Fibroblast of lung (primary cell): ENCODE measurements around the gene DNAJC28. TPM values are rescaled to one million over a fixed set of nuclear protein-coding genes. Genes with fewer than 3 reads are reported as not detected.

Source experiments
- DNase-seq, 2 donors: peaks; one replicate each; pipeline versions ENCODE4 v3.0.0 to v3.0.0-alpha.2; 2010; ENCODE audit warnings: low read depth in 2 of 2
- H2AFZ ChIP-seq: 2 replicates; pipeline ENCODE4 v1.5.1; 2012; ENCODE audit warnings: low read length, control low read depth, inconsistent platforms
- H3K27ac ChIP-seq: 2 replicates; pipeline ENCODE4 v1.5.1; 2011; ENCODE audit warnings: low read length, control low read depth; ENCODE audit not compliant: insufficient read depth
- H3K27me3 ChIP-seq: 2 replicates; pipeline ENCODE4 v1.5.1; 2011; ENCODE audit warnings: mild to moderate bottlenecking, low read length; ENCODE audit not compliant: control insufficient read depth, insufficient read depth
- H3K36me3 ChIP-seq: 2 replicates; pipeline ENCODE4 v1.5.1; 2011; ENCODE audit warnings: low read length; ENCODE audit not compliant: control insufficient read depth, insufficient read depth
- H3K4me1 ChIP-seq: 2 replicates; pipeline ENCODE4 v1.5.1; 2011; ENCODE audit warnings: low read length; ENCODE audit not compliant: control insufficient read depth, insufficient read depth; ENCODE audit errors: extremely low read depth
- H3K4me2 ChIP-seq: 2 replicates; pipeline ENCODE4 v1.5.1; 2011; ENCODE audit warnings: low read length, control low read depth; ENCODE audit not compliant: insufficient read depth; ENCODE audit errors: extremely low read depth
- H3K4me3 ChIP-seq, 4 experiments: fragments of 200-600 bp in 1 of 4; sonication (generic) in 1 of 4; replicated peaks in 1 of 4; 2 replicates each; pipeline ENCODE4 v1.5.1; 2011 to 2016; ENCODE audit warnings: low read length in 4 of 4, low read depth in 3 of 4, mild to moderate bottlenecking in 3 of 4, control low read depth in 2 of 4, inconsistent platforms in 1 of 4, mixed read lengths in 1 of 4; ENCODE audit not compliant: insufficient read depth in 1 of 4; ENCODE audit errors: control extremely low read depth in 1 of 4
- H3K79me2 ChIP-seq: 2 replicates; pipeline ENCODE4 v1.5.1; 2012; ENCODE audit warnings: mild to moderate bottlenecking, low read length, inconsistent platforms; ENCODE audit not compliant: control insufficient read depth, insufficient read depth
- H3K9ac ChIP-seq: 2 replicates; pipeline ENCODE4 v1.5.1; 2011; ENCODE audit warnings: mild to moderate bottlenecking, low read length, control low read depth; ENCODE audit not compliant: insufficient read depth
- H3K9me3 ChIP-seq: 2 replicates; pipeline ENCODE4 v1.5.1; 2012; ENCODE audit warnings: low read depth, low read length; ENCODE audit not compliant: control insufficient read depth, insufficient read depth
- H4K20me1 ChIP-seq: 2 replicates; pipeline ENCODE4 v1.5.1; 2011; ENCODE audit warnings: low read length; ENCODE audit not compliant: control insufficient read depth, insufficient read depth; ENCODE audit errors: extremely low read depth
- EZH2 ChIP-seq: IDR thresholded peaks from 2 replicates; pipeline ENCODE4 v1.5.1; 2012; ENCODE audit warnings: low read length, control low read depth, mild to moderate bottlenecking; ENCODE audit errors: missing control alignments
- polyA plus RNA-seq, 2 donors: library from polyadenylated mRNA; depleted of rRNA in 1 of 2; stranded (reverse) in 1 of 2; unstranded in 1 of 2; fragments of >200 nt; gene quantifications; 2 replicates each; pipeline ENCODE4 v1.2.1, GENCODE V29; 2011 to 2012; ENCODE audit warnings: missing spikeins in 1 of 2
- total RNA-seq: library from RNA; depleted of rRNA; stranded (reverse); fragments of >200 nt; gene quantifications from 2 replicates; pipeline ENCODE4 v1.2.1, GENCODE V29; 2014
- TF ChIP-seq, protein P1 (sequence below), 2 donors: IDR thresholded peaks in 1 of 2; conservative IDR thresholded peaks in 1 of 2; 1 replicate in 1 of 2; 2 replicates in 1 of 2; pipeline ENCODE4 v1.5.1; 2011 to 2012; ENCODE audit warnings: low read length in 2 of 2, control low read depth in 1 of 2, inconsistent platforms in 1 of 2, low read depth in 1 of 2, mild to moderate bottlenecking in 1 of 2

The DNAJC28 gene
- total and polyA plus RNA-seq, 2 donors (not counting 1 experiment from before 2014, with no cell fraction given): 2.1 to 2.3 TPM

GRCh38 chr21:33479679-33480480 is 11.6 kb downstream of the DNAJC28 start, which contains the start of gene TMEM50B:
Gene TMEM50B, minus strand, starts transcription at chr21:33479974. Its CDS starts 11,089 bp downstream, at chr21:33468885.
- H3K79me2 ChIP-seq: peaks cover 13% of the 10 kb centered on the region
- peak within 1 kb of the TSS; percentile 89 for H2AFZ ChIP-seq
- H3K27me3 ChIP-seq: no peaks in the 10 kb centered on the region
- peak; percentile 92 to 96 for DNase-seq
- no peaks in the 10 kb centered on the region for H3K36me3 ChIP-seq
- peaks cover 4% of the 10 kb centered on the region for H3K4me1 ChIP-seq
- H3K27ac ChIP-seq: peak within 1 kb of the TSS; percentile 93
- TF ChIP-seq EZH2: no peak
- TF ChIP-seq, protein P1, sequence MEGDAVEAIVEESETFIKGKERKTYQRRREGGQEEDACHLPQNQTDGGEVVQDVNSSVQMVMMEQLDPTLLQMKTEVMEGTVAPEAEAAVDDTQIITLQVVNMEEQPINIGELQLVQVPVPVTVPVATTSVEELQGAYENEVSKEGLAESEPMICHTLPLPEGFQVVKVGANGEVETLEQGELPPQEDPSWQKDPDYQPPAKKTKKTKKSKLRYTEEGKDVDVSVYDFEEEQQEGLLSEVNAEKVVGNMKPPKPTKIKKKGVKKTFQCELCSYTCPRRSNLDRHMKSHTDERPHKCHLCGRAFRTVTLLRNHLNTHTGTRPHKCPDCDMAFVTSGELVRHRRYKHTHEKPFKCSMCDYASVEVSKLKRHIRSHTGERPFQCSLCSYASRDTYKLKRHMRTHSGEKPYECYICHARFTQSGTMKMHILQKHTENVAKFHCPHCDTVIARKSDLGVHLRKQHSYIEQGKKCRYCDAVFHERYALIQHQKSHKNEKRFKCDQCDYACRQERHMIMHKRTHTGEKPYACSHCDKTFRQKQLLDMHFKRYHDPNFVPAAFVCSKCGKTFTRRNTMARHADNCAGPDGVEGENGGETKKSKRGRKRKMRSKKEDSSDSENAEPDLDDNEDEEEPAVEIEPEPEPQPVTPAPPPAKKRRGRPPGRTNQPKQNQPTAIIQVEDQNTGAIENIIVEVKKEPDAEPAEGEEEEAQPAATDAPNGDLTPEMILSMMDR (conservative IDR thresholded peaks at IDR 0.05 in 1 of 2, IDR thresholded peaks at IDR 0.05 in 1 of 2; ENCODE audit: low read depth in 1 of 2, low read length in 2 of 2): peak; percentile 22 to 55
- peak within 1 kb of the TSS; percentile 74 to 98 (median 86) for H3K4me3 ChIP-seq
- H3K4me2 ChIP-seq: peak within 1 kb of the TSS; percentile 91
- no peaks in the 10 kb centered on the region for H3K9me3 ChIP-seq
- peak within 1 kb of the TSS; percentile 93 for H3K9ac ChIP-seq
- no peaks in the 10 kb centered on the region for H4K20me1 ChIP-seq

DNA sequence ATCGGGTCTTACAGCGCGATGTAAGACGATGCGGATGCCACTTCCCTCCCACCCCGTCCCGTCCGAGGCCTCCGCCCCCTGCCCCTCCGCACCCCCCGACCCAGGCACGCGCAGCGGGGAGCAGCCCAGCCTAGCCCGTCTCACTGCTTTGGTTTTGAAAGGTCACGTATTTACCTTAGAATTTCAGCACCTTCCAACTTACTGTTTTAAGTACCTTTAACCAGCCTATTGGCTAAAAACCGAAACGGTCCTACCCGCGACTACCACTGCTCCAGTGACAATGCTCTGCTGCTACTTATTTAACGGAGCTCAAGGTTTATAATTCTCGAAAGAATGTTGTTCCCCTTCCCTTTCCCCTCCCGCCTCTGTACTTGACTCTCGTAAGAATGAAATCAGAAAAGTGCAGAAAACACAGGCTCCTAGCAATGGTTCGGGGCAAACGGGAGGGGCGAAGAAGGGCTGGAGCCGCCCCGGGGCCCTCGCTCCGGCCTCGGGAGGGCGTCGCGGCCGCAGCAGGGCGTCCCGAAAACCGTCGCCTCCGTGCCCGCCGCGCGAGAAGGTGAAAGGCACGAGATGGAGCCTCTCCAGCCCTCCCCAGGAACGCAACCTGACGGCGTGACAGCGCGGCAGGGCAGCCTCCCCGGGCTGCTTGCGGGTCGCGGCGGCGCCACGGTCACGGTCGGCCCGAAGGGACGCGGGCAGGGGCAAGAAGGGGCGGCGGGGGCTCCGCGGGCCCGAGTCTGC is 12.4 kb downstream of the DNAJC28 start:
- Histone ChIP-seq H3K9ac (peak overlapping the region; percentile 93), H3K79me2 (peaks cover 13% of the 10 kb centered on the region), H3K4me2 (peak overlapping the region; percentile 91), H4K20me1 (no peaks in the 10 kb centered on the region), H3K4me3 (peak overlapping the region; percentile 66 to 98 (median 73)), H3K27ac (peak overlapping the region; percentile 93), H3K36me3 (no peaks in the 10 kb centered on the region), H3K9me3 (no peaks in the 10 kb centered on the region), H3K27me3 (no peaks in the 10 kb centered on the region), H2AFZ (peak overlapping the region; percentile 32), H3K4me1 (peaks cover 4% of the 10 kb centered on the region)
- TF ChIP-seq, protein P1 (conservative IDR thresholded peaks at IDR 0.05 in 1 of 2, IDR thresholded peaks at IDR 0.05 in 1 of 2; ENCODE audit: low read depth in 1 of 2, low read length in 2 of 2): peak in 1 of 2 donors; percentile 9
- no peak for TF ChIP-seq EZH2
- DNase-seq: peak; percentile 27

DNA sequence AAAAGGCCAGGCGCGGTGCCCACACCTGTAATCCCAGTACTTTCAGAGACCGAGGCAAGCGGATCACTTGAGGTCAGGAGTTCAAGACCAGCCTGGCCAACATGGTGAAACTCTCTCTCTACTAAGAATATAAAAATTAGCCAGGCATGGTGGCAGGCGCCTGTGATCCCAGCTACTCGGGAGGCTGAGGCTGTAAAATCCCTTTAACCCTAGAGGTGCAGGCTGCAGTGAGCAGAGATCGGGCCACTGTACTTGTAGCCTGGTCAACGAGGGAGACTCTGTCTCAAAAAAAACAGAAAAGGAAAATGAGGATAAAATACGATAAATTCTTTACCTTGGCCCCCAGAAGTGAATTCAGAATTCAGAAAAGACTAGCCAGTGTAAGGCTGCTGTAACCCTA is 13.3 kb downstream of the DNAJC28 start:
- H3K27me3 ChIP-seq: no peaks in the 10 kb centered on the region
- no peaks in the 10 kb centered on the region for H3K9me3 ChIP-seq
- H2AFZ ChIP-seq: no peak overlapping the region
- peaks cover 13% of the 10 kb centered on the region for H3K79me2 ChIP-seq
- TF ChIP-seq, protein P1 (conservative IDR thresholded peaks at IDR 0.05 in 1 of 2, IDR thresholded peaks at IDR 0.05 in 1 of 2; ENCODE audit: low read depth in 1 of 2, low read length in 2 of 2): no peak
- peaks cover 4% of the 10 kb centered on the region for H3K4me1 ChIP-seq
- peak overlapping the region; percentile 93 for H3K27ac ChIP-seq
- H4K20me1 ChIP-seq: no peaks in the 10 kb centered on the region
- no peak for DNase-seq
- no peak overlapping the region for H3K9ac ChIP-seq
- H3K4me2 ChIP-seq: peak overlapping the region; percentile 91
- no peaks in the 10 kb centered on the region for H3K36me3 ChIP-seq
- peak overlapping the region; percentile 66 to 98 (median 73) for H3K4me3 ChIP-seq
